ENCODE measurements around the gene USP46. TPM values are rescaled to one million over a fixed set of nuclear protein-coding genes. Genes with fewer than 3 reads are reported as not detected.

The USP46 gene
- total RNA-seq, 2 donors from 2014 or later: 42.0 to 42.9 TPM

- no peaks in the 10 kb centered on the region for H3K27me3 Mint-ChIP-seq (ENCODE audit: insufficient read depth)
- no peaks in the 10 kb centered on the region for H3K4me1 Mint-ChIP-seq
- 96 to 100% methylated on average over 1 to 4 of the region's 4 CpGs for WGBS, 2 experiments (ENCODE audit: insufficient coverage in 1 of 2, insufficient read length in 1 of 2)
- H3K36me3 Mint-ChIP-seq (ENCODE audit: low read depth): peaks cover 31% of the 10 kb centered on the region
- Histone ChIP-seq H3K4me1 (ENCODE audit: control insufficient read depth, insufficient read depth, low read length) (no peaks in the 10 kb centered on the region), H3K27ac (ENCODE audit: low read depth, low read length) (no peak overlapping the region), H3K9ac (ENCODE audit: extremely low read depth, low read length, poor library complexity, severe bottlenecking) (no peak overlapping the region), H3K27me3 (ENCODE audit: control insufficient read depth, insufficient read depth, low read length, poor library complexity, severe bottlenecking) (no peaks in the 10 kb centered on the region), H3K4me3 (ENCODE audit: low read length) (no peak overlapping the region), H3K9me3 (ENCODE audit: control insufficient read depth, low read length) (no peaks in the 10 kb centered on the region), H3K36me3 (ENCODE audit: control insufficient read depth, insufficient read depth, low read length) (peaks cover 62% of the 10 kb centered on the region)
- DNase-seq: no peak
- no peak for TF ChIP-seq CTCF (conservative IDR thresholded peaks at IDR 0.05)
- no peak overlapping the region for H3K27ac Mint-ChIP-seq
- H3K9me3 Mint-ChIP-seq: no peaks in the 10 kb centered on the region
- no peak overlapping the region for H3K4me3 Mint-ChIP-seq
Measured at GRCh38 chr4:52628543-52628942, 30.6 kb downstream of the USP46 start.

GRCh38 chr4:52627876-52628275 is 31.2 kb downstream of the USP46 start:
- Histone ChIP-seq H3K4me3 (ENCODE audit: low read length) (no peak overlapping the region), H3K9ac (ENCODE audit: extremely low read depth, low read length, poor library complexity, severe bottlenecking) (no peak overlapping the region), H3K36me3 (ENCODE audit: control insufficient read depth, insufficient read depth, low read length) (peaks cover 63% of the 10 kb centered on the region), H3K4me1 (ENCODE audit: control insufficient read depth, insufficient read depth, low read length) (no peaks in the 10 kb centered on the region), H3K27ac (ENCODE audit: low read depth, low read length) (no peak overlapping the region), H3K9me3 (ENCODE audit: control insufficient read depth, low read length) (no peaks in the 10 kb centered on the region), H3K27me3 (ENCODE audit: control insufficient read depth, insufficient read depth, low read length, poor library complexity, severe bottlenecking) (no peaks in the 10 kb centered on the region)
- H3K27ac Mint-ChIP-seq: no peak overlapping the region
- H3K4me1 Mint-ChIP-seq: no peaks in the 10 kb centered on the region
- WGBS, 2 experiments (ENCODE audit: insufficient coverage in 1 of 2, insufficient read length in 1 of 2): 96 to 100% methylated on average over 3 to 7 of the region's 7 CpGs
- H3K4me3 Mint-ChIP-seq: no peak overlapping the region
- DNase-seq: no peak
- TF ChIP-seq CTCF (conservative IDR thresholded peaks at IDR 0.05): no peak
- peaks cover 36% of the 10 kb centered on the region for H3K36me3 Mint-ChIP-seq (ENCODE audit: low read depth)
- no peaks in the 10 kb centered on the region for H3K27me3 Mint-ChIP-seq (ENCODE audit: insufficient read depth)
- no peaks in the 10 kb centered on the region for H3K9me3 Mint-ChIP-seq

- TF ChIP-seq CTCF (conservative IDR thresholded peaks at IDR 0.05): no peak
- no peaks in the 10 kb centered on the region for H3K27me3 Mint-ChIP-seq (ENCODE audit: insufficient read depth)
- no peaks in the 10 kb centered on the region for H3K9me3 Mint-ChIP-seq
- Histone ChIP-seq H3K4me1 (ENCODE audit: control insufficient read depth, insufficient read depth, low read length) (no peaks in the 10 kb centered on the region), H3K9ac (ENCODE audit: extremely low read depth, low read length, poor library complexity, severe bottlenecking) (no peak overlapping the region), H3K9me3 (ENCODE audit: control insufficient read depth, low read length) (no peaks in the 10 kb centered on the region), H3K27ac (ENCODE audit: low read depth, low read length) (no peak overlapping the region), H3K36me3 (ENCODE audit: control insufficient read depth, insufficient read depth, low read length) (peaks cover 65% of the 10 kb centered on the region), H3K27me3 (ENCODE audit: control insufficient read depth, insufficient read depth, low read length, poor library complexity, severe bottlenecking) (no peaks in the 10 kb centered on the region), H3K4me3 (ENCODE audit: low read length) (no peak overlapping the region)
- no peak overlapping the region for H3K27ac Mint-ChIP-seq
- 94 to 100% methylated on average over 1 of the region's 1 CpG for WGBS, 2 experiments (ENCODE audit: insufficient coverage in 1 of 2, insufficient read length in 1 of 2)
- H3K4me3 Mint-ChIP-seq: no peak overlapping the region
- no peak for DNase-seq
- peaks cover 50% of the 10 kb centered on the region for H3K36me3 Mint-ChIP-seq (ENCODE audit: low read depth)
- H3K4me1 Mint-ChIP-seq: peaks cover 2% of the 10 kb centered on the region
Measured at GRCh38 chr4:52625216-52625615, 33.9 kb downstream of the USP46 start.
